ENCODE data around the gene MRGPRF. TPM values are rescaled to one million over a fixed set of nuclear protein-coding genes. Genes with fewer than 3 reads are reported as not detected.

Gene MRGPRF
- total RNA-seq, 4 donors from 2014 or later = 0.84 to 11.0 (median 7.3) TPM

GRCh38 chr11:69054397-69055211 is 41.6 kb upstream of the MRGPRF start:
- no peak for TF ChIP-seq CTCF (IDR thresholded peaks at IDR 0.05)
- no peak for TF ChIP-seq POLR2A (IDR thresholded peaks at IDR 0.05)
- no peak for DNase-seq (ENCODE audit: low spot score in 2 of 2)
- H3K4me3 ChIP-seq (ENCODE audit: low read depth, poor library complexity, severe bottlenecking) = no peak overlapping the region
- intact Hi-C loops (cut with DNase I; ENCODE audit: low total_unique reads) = no loop called here
- 91 to 95% methylated on average over 24 to 31 of the region's 31 CpGs for WGBS, 2 donors

DNA sequence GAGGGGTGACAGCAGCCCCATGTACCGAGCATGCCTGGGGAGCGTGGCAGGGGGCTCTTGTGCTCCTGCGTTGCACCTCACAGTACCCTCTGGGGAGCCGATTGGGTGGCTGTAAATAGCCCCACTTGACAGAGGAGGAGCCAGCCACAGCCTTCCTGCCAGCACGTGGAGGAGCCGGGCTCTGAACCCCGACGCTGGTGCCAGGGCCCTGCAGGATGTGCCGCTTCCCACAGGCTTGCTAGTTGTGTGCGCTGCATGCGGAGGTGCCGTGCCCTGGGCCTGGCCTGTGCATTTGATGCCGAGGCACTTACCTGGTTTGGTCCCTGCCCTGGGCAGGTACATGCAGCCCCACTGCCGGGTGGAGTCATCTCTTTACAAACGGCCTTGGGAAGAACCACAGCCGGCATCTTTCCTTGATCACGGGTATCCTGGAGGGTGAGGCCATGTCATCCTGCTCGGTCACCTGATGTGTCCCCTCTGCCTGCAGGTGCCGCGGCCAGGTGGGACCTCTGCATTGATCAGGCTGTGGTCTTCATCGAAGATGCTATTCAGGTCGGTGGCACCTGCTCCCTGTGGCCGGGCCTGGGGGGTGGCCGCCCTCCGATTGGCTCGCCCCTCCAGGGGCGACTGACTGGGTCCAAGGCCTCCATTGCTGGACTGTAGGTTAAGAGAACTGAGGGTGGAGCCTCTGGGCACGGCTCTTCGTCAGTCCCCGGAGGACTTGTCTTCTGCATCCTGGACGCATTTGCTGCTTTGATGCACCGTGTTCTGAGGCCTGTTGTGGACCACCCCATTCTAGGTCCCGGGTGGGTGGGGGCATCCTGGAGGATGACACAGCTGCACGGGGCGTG is 40.7 kb upstream of the MRGPRF start:
- 68 to 71% methylated on average over 29 to 35 of the region's 35 CpGs for WGBS, 2 donors
- intact Hi-C loops (cut with DNase I; ENCODE audit: low total_unique reads) = no loop called here
- H3K4me3 ChIP-seq (ENCODE audit: low read depth, poor library complexity, severe bottlenecking) = no peak overlapping the region
- TF ChIP-seq CTCF (IDR thresholded peaks at IDR 0.05) (no peak), POLR2A (IDR thresholded peaks at IDR 0.05) (no peak)
- DNase-seq (ENCODE audit: low spot score in 2 of 2) = no peak

- no peak overlapping the region for H3K4me3 ChIP-seq (ENCODE audit: low read depth, poor library complexity, severe bottlenecking)
- no peak for TF ChIP-seq CTCF (IDR thresholded peaks at IDR 0.05)
- no peak for TF ChIP-seq POLR2A (IDR thresholded peaks at IDR 0.05)
- 43 to 67% methylated on average over 4 to 9 of the region's 9 CpGs for WGBS, 2 donors
These were observed 40.1 kb upstream of the MRGPRF start for GRCh38 chr11:69053169-69053477.

DNA sequence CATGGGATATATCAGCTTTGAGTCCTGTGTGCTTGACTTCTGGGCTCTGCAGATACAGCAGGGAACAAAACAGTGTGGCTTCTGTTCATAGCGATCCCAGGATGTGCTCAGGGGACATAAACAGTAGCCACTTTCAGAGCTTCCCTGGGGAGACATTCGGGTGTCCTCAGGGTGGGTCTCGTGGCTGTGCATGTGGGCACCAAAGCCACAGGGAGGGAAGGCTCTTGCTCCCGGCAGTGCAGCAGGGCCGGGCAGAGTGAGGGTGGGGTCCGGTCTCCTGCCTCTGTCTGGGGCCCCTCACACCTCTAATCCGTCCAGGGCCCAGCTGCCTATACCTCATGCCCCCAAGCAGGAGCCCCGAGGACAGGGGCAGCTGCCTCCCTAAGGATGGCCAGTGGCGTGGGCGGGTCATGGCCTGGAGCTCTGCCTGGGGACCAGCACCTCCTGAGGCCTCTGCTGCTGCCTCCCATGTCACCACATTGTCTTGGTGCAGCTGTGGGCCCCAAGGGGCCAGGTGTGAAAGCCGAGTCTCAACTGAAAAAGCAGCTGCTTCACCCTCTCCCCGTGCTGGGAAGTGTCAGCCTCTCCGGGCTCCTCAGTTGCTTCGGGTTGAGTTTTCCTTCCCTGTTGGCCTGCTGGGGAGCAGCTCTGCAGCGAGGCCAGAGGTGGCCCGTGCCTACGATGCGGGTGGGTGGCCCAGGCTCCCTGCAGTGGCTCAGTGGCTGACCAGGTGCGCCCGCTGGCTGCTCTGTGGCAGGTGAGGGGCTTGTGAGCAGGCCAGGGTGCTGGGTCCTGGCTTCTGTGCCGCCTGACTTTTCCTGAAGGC is 39.5 kb upstream of the MRGPRF start:
- WGBS, 2 donors = 34 to 39% methylated on average over 11 to 20 of the region's 21 CpGs
- TF ChIP-seq CTCF (IDR thresholded peaks at IDR 0.05) (no peak), POLR2A (IDR thresholded peaks at IDR 0.05) (no peak)

More at GRCh38 chr11:69053169-69053477, 40.1 kb upstream of the MRGPRF start:
- DNase-seq (ENCODE audit: low spot score in 2 of 2) = no peak
- intact Hi-C loops (cut with DNase I; ENCODE audit: low total_unique reads) = no loop called here

GRCh38 chr11:69051381-69052342 is 38.6 kb upstream of the MRGPRF start:
- 73 to 85% methylated on average over 20 of the region's 20 CpGs for WGBS, 2 donors
- TF ChIP-seq CTCF (IDR thresholded peaks at IDR 0.05) = no peak
- no peak for TF ChIP-seq POLR2A (IDR thresholded peaks at IDR 0.05)
- H3K4me3 ChIP-seq (ENCODE audit: low read depth, poor library complexity, severe bottlenecking) = no peak overlapping the region
- DNase-seq (ENCODE audit: low spot score in 2 of 2) = no peak
- intact Hi-C loops (cut with DNase I; ENCODE audit: low total_unique reads) = no loop called here

More for the DNA sequence above, 39.5 kb upstream of the MRGPRF start:
- no peak overlapping the region for H3K4me3 ChIP-seq (ENCODE audit: low read depth, poor library complexity, severe bottlenecking)
- intact Hi-C loops (cut with DNase I; ENCODE audit: low total_unique reads) = no loop called here
- no peak for DNase-seq (ENCODE audit: low spot score in 2 of 2)

Data from lower leg skin (tissue), 4 donors.